GM21717 (cell line): ENCODE results near the gene CACNG3.
"Not testable (repeated sequence)": the region's sequence is repeated elsewhere in the genome, so short reads cannot be mapped to it uniquely, and the experiment has no call there.

Experiments
- ATAC-seq: cut with Tn5 transposase; IDR thresholded peaks from one replicate; pipeline ENCODE4 v1.9.1; 2021; ENCODE audit warnings: mild to moderate bottlenecking, moderate library complexity; ENCODE audit not compliant: unreplicated experiment

CACNG3 gene

DNA sequence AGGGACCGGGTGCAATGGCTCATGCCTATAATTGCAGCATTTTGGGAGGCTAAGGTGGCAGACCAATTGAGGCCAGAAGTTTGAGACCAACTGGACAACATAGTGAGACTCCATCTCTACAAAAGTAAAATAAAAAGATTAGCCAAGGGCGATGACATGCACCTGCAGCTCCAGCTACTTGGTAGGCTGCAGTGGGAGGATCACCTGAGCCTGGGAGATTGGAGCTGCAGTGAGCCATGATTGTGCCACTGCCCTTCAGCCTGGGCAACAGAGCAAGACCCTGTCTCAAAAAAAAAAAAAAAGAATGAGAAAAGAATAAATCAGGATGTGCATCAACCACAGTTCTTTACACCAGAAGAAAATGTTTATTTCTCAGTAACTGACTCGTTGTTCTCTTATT is 76.0 kb downstream of the CACNG3 start:
- no peak for ATAC-seq

DNA sequence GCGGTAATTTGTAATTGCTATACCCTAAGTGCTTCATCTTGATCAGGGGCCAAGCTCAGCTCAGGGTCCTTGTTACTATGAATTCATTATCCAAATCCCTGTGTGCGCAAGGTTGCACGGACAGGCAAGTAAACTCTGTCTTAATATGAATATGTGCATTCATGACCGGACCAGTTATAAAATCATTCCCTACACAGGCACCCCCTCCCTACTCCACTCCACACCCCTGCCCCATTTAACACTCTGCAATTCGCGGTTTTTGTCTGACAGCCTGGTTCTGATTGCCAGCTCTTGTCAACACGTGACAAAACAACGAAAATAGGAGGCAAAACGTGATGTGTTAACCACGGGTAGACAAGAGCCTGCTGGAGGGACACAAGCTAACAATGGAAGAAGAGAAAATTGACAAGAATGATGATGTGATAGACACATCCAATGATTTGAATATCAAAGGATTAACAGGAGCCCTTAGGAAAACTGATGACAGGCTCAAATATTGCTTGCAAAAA is 76.5 kb downstream of the CACNG3 start:
- no peak for ATAC-seq

DNA sequence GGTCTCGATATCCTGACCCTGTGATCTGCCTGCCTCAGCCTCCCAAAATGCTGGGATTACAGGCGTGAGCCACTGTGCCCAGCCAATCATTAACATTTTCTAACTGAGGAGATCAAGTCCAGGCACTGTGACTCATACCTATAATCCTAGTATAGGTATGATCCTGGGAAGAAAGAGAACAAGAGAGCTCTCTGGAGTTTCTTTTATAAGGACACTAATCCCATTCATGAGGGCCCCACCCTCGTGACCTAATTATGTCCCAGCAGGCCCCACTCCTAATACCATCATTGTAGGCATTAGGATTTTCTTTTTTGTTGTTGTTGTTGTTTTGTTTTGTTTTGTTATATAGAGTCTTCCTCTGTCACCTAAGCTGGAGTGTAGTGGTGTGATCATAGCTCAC is 80.4 kb downstream of the CACNG3 start:
- no peak for ATAC-seq

DNA sequence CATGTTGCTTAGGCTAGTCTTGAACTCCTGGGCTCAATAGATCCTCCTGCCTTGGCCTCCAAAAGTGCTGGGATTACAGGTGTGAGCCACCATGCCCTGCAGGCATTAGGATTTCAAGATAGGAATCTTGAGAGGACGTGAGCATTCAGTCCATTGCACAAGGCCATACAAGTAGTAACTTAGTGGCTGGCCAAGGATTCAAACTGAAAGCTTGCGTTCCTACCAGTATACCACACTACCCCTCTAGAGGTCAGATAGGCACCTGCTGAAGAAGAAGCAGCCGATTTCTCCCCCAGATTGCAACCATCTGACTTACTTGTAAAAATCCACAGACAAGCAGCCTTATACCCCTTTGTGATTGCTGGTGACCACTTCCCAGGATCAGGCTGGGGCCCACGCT is 80.9 kb downstream of the CACNG3 start:
- no peak for ATAC-seq

DNA sequence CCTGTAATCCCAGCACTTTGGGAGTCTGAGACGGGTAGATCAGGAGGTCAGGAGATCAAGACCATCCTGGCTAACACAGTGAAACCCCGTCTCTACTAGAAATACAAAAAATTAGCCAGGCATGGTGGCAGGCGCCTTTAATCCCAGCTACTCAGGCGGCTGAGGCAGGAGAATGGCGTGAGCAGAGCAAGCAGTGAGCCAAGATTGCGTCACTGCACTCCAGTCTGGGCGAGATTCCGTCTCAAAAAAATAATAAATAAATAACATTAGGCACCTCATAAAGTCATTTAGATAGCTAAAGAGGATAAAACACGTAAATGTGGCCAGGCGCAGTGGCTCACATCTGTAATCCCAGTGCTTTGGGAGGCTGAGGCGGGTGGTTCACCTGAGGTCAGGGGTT is 87.7 kb downstream of the CACNG3 start:
- not testable (repeated sequence) for ATAC-seq

DNA sequence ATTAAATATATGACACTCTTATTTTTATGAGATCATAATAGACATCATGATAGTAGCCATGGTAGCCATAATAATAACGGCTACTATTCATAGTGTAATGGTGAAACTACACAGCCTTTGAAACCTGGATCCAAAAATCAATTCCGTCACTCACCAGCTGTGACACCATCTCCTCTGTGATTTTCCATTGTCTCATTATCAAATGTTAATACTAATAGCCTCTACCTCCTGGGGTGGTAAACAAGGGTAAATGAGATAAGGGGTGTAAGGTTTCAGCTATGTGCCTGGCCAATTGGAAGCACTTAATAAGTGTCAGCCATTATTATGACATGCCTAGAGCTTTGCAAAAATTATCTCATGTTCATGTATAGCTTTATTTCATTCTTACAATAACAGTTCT is 88.6 kb downstream of the CACNG3 start:
- ATAC-seq = no peak

DNA sequence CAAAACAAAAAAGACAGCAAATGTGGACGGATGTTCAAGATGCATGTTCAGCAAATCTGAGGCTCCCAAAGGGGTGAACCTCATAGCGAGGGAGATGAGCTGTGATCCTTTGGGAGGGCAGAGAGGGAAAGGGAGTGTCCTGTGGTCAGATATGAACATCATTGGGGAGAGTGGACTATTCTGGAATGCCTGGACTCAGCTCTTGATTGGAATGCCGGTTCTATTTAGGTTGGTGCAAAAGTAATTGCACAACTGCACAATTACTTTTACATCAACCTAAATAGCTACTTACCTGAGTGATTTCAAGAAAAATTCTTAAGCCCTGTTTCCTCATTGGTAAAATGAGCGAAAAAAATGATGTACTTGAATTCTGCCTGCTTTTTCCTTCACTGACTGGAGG is 89.6 kb downstream of the CACNG3 start:
- ATAC-seq = no peak

DNA sequence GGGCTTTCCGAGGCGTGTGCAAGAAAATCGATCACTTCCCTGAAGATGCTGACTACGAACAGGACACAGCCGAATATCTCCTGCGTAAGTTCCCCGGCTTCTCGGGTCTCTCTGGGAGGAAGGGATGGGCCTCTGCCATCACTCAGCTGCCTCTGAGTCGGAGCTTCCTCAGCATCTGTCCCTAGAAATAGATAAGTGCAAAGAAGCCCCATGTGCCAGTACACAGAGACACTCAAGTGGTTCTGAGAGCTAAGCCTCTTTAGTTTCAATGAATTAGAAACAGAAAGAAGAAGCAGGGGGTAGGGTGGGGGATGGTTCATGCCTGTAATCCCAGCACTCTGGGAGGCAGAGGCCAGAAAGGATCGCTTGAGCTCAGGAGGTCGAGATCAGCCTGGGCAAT is 90.6 kb downstream of the CACNG3 start:
- no peak for ATAC-seq

DNA sequence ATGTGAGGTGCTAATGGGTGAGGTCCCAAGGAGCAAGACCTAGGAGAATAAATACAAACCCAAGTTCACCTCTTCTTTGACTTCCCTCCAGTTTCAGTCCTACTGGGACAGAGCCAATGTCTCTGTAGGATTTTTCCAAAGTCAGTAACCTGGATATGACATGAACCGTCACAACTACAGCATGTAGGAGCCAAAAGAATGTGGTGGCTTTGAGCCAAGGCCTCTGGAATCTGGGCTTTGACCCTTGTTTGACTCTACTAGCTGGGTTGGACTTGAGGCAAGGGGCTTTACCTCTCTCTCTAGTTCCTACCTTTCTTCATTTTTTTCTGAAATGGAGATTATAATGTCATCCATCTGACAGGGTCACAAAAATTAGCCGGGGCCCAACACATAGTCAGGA is 91.4 kb downstream of the CACNG3 start:
- no peak for ATAC-seq

DNA sequence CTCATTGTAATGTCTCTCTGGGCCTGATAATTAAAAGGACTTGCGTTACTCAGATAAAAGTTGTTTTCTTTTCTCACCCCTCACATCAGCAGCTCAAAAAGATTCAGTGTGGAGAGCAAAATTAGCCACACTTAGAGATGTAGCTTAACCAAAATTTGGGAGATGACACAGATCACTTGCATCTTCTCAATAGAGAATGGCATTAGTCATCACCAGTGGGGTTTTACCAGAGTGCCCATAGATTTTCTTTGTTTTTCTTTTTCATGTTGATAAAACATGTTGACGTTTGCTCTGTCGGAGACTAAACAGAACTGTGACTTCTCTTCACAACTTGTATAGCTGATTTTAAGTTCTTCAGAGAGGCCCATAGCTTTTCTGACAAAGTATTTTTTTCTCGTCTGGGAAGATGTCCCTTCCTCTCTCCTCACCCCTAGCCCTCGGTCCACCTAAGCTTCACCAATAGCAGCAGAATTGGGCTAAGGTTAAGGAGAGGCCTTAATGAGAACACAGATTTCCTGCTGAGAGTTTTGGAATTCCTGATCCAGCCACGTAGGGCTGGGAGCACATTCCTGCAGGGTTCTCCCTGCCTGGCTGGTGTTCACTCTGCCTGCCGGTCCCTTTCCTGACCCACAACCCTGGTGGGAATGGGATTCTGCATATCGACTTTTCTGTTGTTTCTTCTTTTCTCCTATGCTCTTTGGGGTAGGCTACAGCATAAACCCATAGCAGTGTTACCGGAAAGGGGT is 92.6 kb downstream of the CACNG3 start:
- ATAC-seq = no peak

DNA sequence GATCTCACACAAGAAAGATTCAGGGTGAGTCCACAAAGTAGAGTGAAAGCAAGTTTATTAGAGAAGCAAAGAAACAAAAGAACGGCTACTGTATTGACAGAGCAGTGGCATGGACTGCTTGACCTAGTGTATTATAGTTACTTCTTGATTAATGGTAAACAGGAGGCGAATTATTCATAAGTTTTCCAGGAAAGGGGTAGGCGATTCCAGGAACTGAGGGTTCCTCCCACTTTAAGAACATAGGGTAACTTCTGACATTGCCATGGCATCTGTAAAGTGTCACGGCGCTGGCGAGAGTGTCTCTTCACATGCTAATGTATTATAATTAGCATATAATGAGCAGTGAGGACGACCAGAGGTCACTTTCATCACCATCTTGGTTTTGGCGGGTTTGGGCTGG is 93.2 kb downstream of the CACNG3 start:
- ATAC-seq = no peak

DNA sequence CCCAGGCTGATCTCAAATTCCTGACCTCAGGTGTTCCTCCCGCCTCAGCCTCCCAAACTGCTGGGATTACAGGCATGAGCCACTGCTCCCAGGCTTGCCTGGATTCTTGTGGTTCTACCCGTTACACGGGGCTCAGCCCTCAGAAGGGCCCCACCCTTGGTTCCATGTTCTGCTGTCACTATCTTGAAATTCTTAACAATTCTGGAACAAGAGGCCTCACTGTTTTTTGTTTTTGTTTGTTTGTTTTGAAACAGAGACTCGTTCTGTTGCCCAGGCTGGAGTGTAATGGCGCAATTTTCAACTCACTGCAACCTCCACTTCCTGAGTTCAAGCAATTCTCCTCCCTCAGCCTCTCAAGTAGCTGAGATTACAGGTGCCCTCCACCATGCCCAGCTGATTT is 96.6 kb downstream of the CACNG3 start:
- ATAC-seq = no peak

DNA sequence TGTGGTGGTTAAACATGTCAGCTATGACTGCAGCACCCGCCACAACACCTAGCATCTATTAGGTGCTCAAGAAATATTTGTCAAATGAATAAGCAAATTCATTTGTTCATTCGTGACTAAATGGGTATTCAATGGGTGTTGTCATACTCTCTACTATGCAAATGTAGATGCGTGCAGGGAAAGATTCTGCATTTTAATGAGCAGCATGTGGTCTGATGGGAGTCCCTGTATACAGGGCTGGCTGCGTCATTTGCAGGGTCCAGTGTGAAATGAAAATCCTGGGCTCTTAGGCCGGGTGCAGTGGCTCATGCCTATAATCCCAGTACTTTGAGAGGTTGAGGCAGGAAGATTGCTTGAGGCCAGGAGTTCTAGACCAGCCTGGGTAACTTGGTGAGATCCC is 97.5 kb downstream of the CACNG3 start:
- no peak for ATAC-seq

DNA sequence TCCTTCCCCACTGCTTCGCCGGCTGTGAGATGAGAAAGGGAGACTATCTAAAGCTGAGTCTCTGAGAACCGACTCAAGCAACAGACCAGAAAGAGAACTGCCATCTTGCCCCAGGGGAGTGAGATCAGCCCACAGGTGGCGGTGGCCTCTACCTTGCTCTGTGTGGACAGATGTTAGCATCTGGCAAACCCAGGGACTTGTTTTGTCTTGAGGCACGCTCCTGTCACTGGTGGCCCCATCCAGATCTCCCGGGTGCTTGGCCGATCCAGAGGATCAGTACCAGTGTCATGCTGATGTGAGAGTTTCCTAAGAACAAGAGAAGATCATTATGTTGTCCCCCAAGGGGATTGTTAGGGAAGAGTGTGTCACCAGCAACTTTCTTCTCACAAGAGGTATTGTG is 101.4 kb downstream of the CACNG3 start:
- ATAC-seq = no peak

DNA sequence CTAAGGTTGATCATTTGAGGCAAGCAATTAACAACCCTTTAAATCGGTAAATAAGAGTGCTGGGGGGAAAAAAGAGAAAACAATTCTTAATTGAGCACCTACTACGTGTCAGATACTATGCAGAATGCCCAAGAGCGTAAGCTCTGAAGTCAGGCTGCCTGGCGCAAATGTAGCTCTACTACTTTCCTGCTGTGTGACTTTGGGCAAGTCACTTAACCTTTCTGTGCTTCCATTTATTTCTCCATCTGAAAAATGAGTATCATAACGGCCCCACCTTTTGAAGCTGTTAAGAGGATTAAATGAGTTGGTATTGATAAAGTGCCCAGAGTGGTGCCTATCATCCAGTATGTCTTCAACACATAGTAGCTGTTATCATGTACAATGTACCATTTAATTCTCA is 102.0 kb downstream of the CACNG3 start:
- ATAC-seq = no peak

DNA sequence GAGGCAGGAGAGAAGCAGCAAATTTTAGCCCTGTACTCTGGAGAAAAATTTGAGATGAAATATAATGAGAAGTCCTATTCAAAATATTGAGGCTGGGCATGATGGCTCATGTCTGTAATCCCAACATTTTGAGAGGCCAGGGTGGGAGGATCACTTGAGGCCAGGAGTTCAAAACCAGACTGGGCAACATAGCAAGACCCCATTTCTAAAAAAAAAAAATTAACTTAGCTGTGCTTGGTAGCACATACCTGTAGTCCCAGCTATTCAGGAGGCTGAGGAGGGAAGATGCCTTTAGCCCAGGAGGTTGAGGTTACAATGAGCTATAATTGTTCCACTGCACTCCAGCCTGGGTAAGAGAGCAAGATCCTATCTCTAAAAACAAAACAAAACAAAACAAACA is 103.4 kb downstream of the CACNG3 start:
- no peak for ATAC-seq

DNA sequence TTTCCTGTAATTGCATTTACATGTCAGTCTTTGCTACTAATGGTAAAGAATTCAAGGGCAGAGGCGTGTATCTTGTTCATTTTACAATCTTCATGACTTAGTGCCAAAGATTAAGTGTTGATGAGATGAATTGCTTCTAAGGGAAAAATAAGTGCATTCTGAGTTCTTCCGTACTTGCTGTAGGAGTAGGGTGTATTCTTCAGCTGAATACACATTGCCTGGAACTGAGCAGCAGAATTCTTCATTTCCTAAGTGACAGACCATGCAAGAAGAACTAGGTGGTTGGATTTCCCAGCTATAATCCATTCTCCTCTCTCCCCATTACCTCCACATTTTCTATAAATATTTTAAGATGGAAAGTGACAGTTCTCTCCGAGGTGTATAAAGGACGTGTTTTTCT is 104.8 kb downstream of the CACNG3 start:
- no peak for ATAC-seq

DNA sequence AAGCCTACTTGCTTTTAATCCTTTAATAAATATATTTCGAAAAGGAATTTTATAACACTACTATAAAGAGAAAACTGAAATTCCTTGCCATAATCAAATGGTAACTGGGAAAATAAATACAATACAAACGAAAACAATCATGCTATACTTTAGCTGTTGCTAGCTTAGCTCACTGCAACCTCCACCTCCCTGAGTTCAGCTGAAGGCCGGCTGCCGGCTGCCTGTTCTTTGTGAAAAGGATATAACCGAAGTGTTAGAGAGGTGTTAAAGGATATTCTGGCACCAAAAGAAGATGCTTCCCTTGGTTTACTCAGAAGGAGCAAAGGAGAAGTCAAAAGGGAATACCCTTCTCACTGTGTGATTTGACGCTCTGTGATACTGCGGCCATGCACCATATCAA is 108.5 kb downstream of the CACNG3 start:
- no peak for ATAC-seq

DNA sequence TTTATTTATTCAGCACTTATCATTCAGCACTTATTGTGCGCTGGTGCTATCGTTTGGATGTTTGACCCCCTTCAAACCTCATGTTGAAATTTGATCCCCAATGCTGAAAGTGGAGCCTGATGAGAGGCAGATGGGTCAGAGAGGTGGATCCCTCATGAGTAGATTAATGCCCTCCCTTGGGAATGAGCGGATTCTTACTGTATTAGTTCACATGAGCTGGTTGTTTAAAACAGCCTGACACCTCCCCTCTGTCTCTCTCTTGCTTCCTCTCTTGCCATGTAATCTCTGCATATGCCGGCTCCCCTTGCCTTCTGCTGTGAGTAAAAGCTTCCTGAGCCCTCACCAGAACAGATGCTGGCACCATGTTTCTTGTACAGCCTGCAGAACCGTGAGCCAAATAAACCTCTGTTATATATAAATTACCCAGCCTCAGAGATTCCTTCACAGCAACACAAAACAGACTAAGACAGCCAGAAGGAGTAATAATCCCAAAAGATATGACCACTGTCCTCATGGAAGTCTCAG is 111.1 kb downstream of the CACNG3 start:
- no peak for ATAC-seq

DNA sequence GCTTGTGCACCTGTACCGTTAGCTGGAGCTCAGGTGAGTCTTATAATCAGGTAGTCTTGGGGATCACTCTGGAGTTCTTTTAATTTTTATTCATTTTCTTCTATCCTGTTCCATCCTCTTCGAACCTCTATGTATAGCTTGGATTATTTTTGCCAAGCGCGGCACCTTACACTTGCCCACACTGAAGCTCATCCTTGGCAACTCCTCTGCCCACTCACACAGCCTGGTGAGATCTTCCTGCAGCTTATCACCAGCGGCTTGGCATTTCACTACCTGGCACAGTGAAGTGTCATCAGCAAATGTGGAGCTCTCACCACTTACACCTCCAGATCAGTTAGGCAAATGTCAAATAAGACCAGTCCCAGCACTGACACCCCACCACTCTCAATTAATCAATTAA is 116.7 kb downstream of the CACNG3 start:
- no peak for ATAC-seq

DNA sequence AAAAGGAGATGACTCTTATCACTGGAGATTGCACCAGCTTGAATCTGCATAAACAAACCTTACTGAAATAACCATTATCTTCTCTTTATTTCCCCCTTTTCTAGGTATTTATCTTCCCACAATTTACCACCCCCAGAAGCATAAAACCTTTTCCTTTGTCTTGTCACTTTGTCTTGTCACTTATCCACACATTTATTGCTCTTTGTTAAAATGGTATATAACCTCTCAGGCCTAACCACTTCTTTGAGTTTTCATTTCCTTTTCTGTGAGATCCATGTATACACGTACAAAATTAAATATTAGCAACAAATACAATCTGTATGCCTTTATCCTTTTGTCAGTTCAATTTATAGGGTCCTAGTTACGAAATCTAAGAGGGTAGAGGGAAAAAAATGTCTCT is 122.9 kb downstream of the CACNG3 start:
- no peak for ATAC-seq

DNA sequence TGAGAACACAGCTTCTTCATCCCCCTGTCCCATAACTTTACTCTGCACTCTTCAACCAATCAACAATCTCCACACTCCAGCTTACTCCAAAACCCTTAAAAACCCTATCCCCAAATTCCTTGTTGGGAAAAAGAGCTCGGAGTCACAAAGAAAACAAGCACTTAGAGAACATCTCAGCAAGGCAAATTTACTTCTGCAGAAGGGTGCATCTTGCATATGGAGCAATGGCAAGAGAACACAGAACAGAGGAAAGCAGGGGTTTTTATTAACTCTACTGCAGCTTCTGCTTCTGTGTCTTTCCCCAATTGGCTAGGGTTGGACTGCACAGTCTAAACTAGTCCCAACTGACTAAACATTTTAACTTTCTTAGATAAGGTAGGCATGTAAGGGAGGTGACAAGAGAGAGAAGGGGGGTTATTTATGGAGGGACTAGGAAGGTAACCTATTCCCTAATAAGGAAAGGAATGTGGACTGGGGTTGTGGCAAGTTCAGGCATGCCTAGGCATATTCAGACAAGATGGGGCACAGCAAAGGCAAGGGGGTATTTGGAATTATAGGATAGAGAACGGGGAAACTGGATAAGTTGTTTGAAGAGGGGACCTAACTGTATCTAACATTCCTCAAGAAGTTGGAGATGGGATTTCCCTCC is 125.5 kb downstream of the CACNG3 start:
- ATAC-seq = no peak
